ENCODE results near the gene RPL10.

Gene RPL10

GRCh38 chrX:154367474-154368308, 30.5 kb upstream of the RPL10 start:
- CTCF ChIA-PET: no interaction called here
- H3K9me3 ChIP-seq (ENCODE audit: control extremely low read depth in 1 of 5, control insufficient read depth in 4 of 5, insufficient read depth in 2 of 5, low read depth in 1 of 5, low read length in 4 of 5): no peaks in the 10 kb centered on the region
- H3K36me3 ChIP-seq (ENCODE audit: control insufficient read depth in 4 of 4, insufficient read depth in 4 of 4, low read length in 3 of 4): peaks cover 0 to 46% (median 28%) of the 10 kb centered on the region in 4 experiments

GRCh38 chrX:154368630-154369448, 29.3 kb upstream of the RPL10 start:
- peak; percentile 83 to 94 (median 92) for DNase-seq
- peak overlapping the region; percentile 54 to 85 for H3K27ac ChIP-seq (ENCODE audit: insufficient read depth in 1 of 2, low read depth in 1 of 2, low read length in 2 of 2, poor library complexity in 1 of 2, severe bottlenecking in 2 of 2)
- whole genome bisulfite sequencing (ENCODE audit: insufficient coverage): 23% methylated on average over 7 of the region's 16 CpGs
- no peaks in the 10 kb centered on the region for H3K9me3 ChIP-seq (ENCODE audit: control extremely low read depth in 1 of 5, control insufficient read depth in 4 of 5, insufficient read depth in 2 of 5, low read depth in 1 of 5, low read length in 4 of 5)
- H3K4me3 ChIP-seq (ENCODE audit: control insufficient read depth in 1 of 7, extremely low read depth in 1 of 7, insufficient read depth in 4 of 7, low read depth in 2 of 7, low read length in 6 of 7): peak overlapping the region in 6 of 7 experiments; percentile 2 to 89 (median 78)
- peaks cover 0 to 9% (median 0%) of the 10 kb centered on the region in 5 experiments for H3K27me3 ChIP-seq (replicated peaks in 2 of 5; ENCODE audit: control insufficient read depth in 4 of 5, insufficient read depth in 5 of 5, low read length in 4 of 5)
- peaks cover 3 to 42% (median 38%) of the 10 kb centered on the region in 4 experiments for H3K4me1 ChIP-seq (ENCODE audit: control extremely low read depth in 1 of 4, control insufficient read depth in 4 of 4, insufficient read depth in 4 of 4, low read length in 3 of 4)
- CTCF ChIA-PET: no interaction called here
- POLR2A ChIA-PET: interaction anchor here (0.5 to 1.8 kb wide), 3 partner anchors 20 to 34 kb away, joined by 3 to 4 read pairs (median 3); no protein-coding TSS in a partner anchor
- peaks cover 0 to 41% (median 25%) of the 10 kb centered on the region in 4 experiments for H3K36me3 ChIP-seq (ENCODE audit: control insufficient read depth in 4 of 4, insufficient read depth in 4 of 4, low read length in 3 of 4)

More at GRCh38 chrX:154367474-154368308, 30.5 kb upstream of the RPL10 start:
- Histone ChIP-seq H3K27me3 (replicated peaks in 2 of 5; ENCODE audit: control insufficient read depth in 4 of 5, insufficient read depth in 5 of 5, low read length in 4 of 5) (peaks cover 0 to 8% (median 0%) of the 10 kb centered on the region in 5 experiments), H3K27ac (ENCODE audit: insufficient read depth in 1 of 2, low read depth in 1 of 2, low read length in 2 of 2, poor library complexity in 1 of 2, severe bottlenecking in 2 of 2) (peak overlapping the region; percentile 40 to 85), H3K4me1 (ENCODE audit: control extremely low read depth in 1 of 4, control insufficient read depth in 4 of 4, insufficient read depth in 4 of 4, low read length in 3 of 4) (peaks cover 3 to 35% (median 31%) of the 10 kb centered on the region in 4 experiments), H3K4me3 (ENCODE audit: control insufficient read depth in 1 of 7, extremely low read depth in 1 of 7, insufficient read depth in 4 of 7, low read depth in 2 of 7, low read length in 6 of 7) (peak overlapping the region in 1 of 7 experiments; percentile 89)
- 94% methylated on average over 25 of the region's 31 CpGs for WGBS (ENCODE audit: insufficient coverage)
- no peak for DNase-seq
- POLR2A ChIA-PET: interaction anchor here (1.0 kb wide), 1 partner anchor 20 kb away, joined by 3 read pairs; no protein-coding TSS in a partner anchor

- Histone ChIP-seq H3K36me3 (ENCODE audit: control insufficient read depth in 4 of 4, insufficient read depth in 4 of 4, low read length in 3 of 4) (peaks cover 0 to 33% (median 21%) of the 10 kb centered on the region in 4 experiments), H3K4me1 (ENCODE audit: control extremely low read depth in 1 of 4, control insufficient read depth in 4 of 4, insufficient read depth in 4 of 4, low read length in 3 of 4) (peaks cover 3 to 47% (median 42%) of the 10 kb centered on the region in 4 experiments), H3K9me3 (ENCODE audit: control extremely low read depth in 1 of 5, control insufficient read depth in 4 of 5, insufficient read depth in 2 of 5, low read depth in 1 of 5, low read length in 4 of 5) (no peaks in the 10 kb centered on the region), H3K4me3 (ENCODE audit: control insufficient read depth in 1 of 7, extremely low read depth in 1 of 7, insufficient read depth in 4 of 7, low read depth in 2 of 7, low read length in 6 of 7) (peak overlapping the region; percentile 34 to 89 (median 77)), H3K27ac (ENCODE audit: insufficient read depth in 1 of 2, low read depth in 1 of 2, low read length in 2 of 2, poor library complexity in 1 of 2, severe bottlenecking in 2 of 2) (peak overlapping the region; percentile 54 to 85), H3K27me3 (replicated peaks in 2 of 5; ENCODE audit: control insufficient read depth in 4 of 5, insufficient read depth in 5 of 5, low read length in 4 of 5) (peaks cover 0 to 14% (median 0%) of the 10 kb centered on the region in 5 experiments)
- POLR2A ChIA-PET: interaction anchor here (0.5 to 1.8 kb wide), 2 partner anchors 20 to 35 kb away, joined by 3 to 4 read pairs; no protein-coding TSS in a partner anchor
- DNase-seq: peak in 2 of 3 donors; percentile 59 to 70
- CTCF ChIA-PET: interaction anchor here (0.6 kb wide), 1 partner anchor 53 kb away, joined by 3 read pairs; no protein-coding TSS in a partner anchor
- WGBS (ENCODE audit: insufficient coverage): 57% methylated on average over 9 of the region's 13 CpGs
These were observed 28.5 kb upstream of the RPL10 start for GRCh38 chrX:154369449-154370299.

- peaks cover 3 to 52% (median 44%) of the 10 kb centered on the region in 4 experiments for H3K4me1 ChIP-seq (ENCODE audit: control extremely low read depth in 1 of 4, control insufficient read depth in 4 of 4, insufficient read depth in 4 of 4, low read length in 3 of 4)
- H3K27ac ChIP-seq (ENCODE audit: insufficient read depth in 1 of 2, low read depth in 1 of 2, low read length in 2 of 2, poor library complexity in 1 of 2, severe bottlenecking in 2 of 2): peak overlapping the region; percentile 54 to 85
- H3K4me3 ChIP-seq (ENCODE audit: control insufficient read depth in 1 of 7, extremely low read depth in 1 of 7, insufficient read depth in 4 of 7, low read depth in 2 of 7, low read length in 6 of 7): peak overlapping the region; percentile 34 to 89 (median 77)
- WGBS (ENCODE audit: insufficient coverage): 31% methylated on average over 57 of the region's 63 CpGs
- ChIA-PET CTCF (interaction anchor here (0.6 kb wide), 1 partner anchor 54 kb away, joined by 3 read pairs; no protein-coding TSS in a partner anchor), POLR2A (interaction anchor here (1.0 to 1.8 kb wide), 3 partner anchors 14 to 145 kb away, joined by 3 to 4 read pairs (median 4); partner anchors contain the start of gene FAM3A)
- H3K36me3 ChIP-seq (ENCODE audit: control insufficient read depth in 4 of 4, insufficient read depth in 4 of 4, low read length in 3 of 4): peaks cover 0 to 25% (median 17%) of the 10 kb centered on the region in 4 experiments
- DNase-seq: no peak
- H3K27me3 ChIP-seq (replicated peaks in 2 of 5; ENCODE audit: control insufficient read depth in 4 of 5, insufficient read depth in 5 of 5, low read length in 4 of 5): peaks cover 0 to 14% (median 0%) of the 10 kb centered on the region in 5 experiments
- H3K9me3 ChIP-seq (ENCODE audit: control extremely low read depth in 1 of 5, control insufficient read depth in 4 of 5, insufficient read depth in 2 of 5, low read depth in 1 of 5, low read length in 4 of 5): no peaks in the 10 kb centered on the region
These were observed 27.7 kb upstream of the RPL10 start for GRCh38 chrX:154370300-154371016.

GRCh38 chrX:154371017-154371788, 27.0 kb upstream of the RPL10 start:
- WGBS (ENCODE audit: insufficient coverage): 39% methylated on average over 66 of the region's 77 CpGs
- Histone ChIP-seq H3K27ac (ENCODE audit: insufficient read depth in 1 of 2, low read depth in 1 of 2, low read length in 2 of 2, poor library complexity in 1 of 2, severe bottlenecking in 2 of 2) (peak overlapping the region in 1 of 2 experiments; percentile 85), H3K4me1 (ENCODE audit: control extremely low read depth in 1 of 4, control insufficient read depth in 4 of 4, insufficient read depth in 4 of 4, low read length in 3 of 4) (peaks cover 3 to 52% (median 44%) of the 10 kb centered on the region in 4 experiments), H3K9me3 (ENCODE audit: control extremely low read depth in 1 of 5, control insufficient read depth in 4 of 5, insufficient read depth in 2 of 5, low read depth in 1 of 5, low read length in 4 of 5) (no peaks in the 10 kb centered on the region), H3K36me3 (ENCODE audit: control insufficient read depth in 4 of 4, insufficient read depth in 4 of 4, low read length in 3 of 4) (peaks cover 0 to 18% (median 15%) of the 10 kb centered on the region in 4 experiments), H3K27me3 (replicated peaks in 2 of 5; ENCODE audit: control insufficient read depth in 4 of 5, insufficient read depth in 5 of 5, low read length in 4 of 5) (peaks cover 0 to 14% (median 0%) of the 10 kb centered on the region in 5 experiments), H3K4me3 (ENCODE audit: control insufficient read depth in 1 of 7, extremely low read depth in 1 of 7, insufficient read depth in 4 of 7, low read depth in 2 of 7, low read length in 6 of 7) (peak overlapping the region; percentile 34 to 89 (median 77))
- peak; percentile 87 to 91 (median 89) for DNase-seq
- ChIA-PET CTCF (no interaction called here), POLR2A (interaction anchor here (1.0 kb wide), 2 partner anchors 14 to 144 kb away, joined by 3 to 4 read pairs; partner anchors contain the start of gene FAM3A)
